ENCODE data around the gene ARL9. TPM values are rescaled to one million over a fixed set of nuclear protein-coding genes. Genes with fewer than 3 reads are reported as not detected.

Gene ARL9
- polyA plus RNA-seq, 1 donor from 2014 or later: 0.11 TPM

DNA sequence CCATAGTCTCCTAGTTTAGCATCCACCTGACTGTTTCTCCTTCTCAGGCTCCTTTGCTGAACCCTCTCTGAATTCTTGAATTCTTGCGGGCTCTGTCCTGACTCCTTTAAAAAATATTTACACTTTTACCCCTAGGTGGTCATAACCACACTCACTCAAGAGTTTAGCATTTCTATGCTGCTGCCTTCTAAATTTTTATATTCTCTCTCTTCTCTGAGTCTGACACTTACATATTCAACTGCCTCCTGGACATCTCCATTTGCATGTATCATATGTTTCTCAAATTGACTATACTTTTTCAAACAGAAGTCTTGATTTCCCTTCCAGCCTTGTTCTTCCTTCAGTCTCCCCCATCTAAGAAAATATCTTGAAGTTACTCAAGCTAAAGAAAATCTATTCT lies 31.6 kb downstream of the ARL9 start:
- Histone ChIP-seq H3K9me3 (ENCODE audit: low read length) (no peaks in the 10 kb centered on the region), H4K20me1 (ENCODE audit: insufficient read depth) (no peaks in the 10 kb centered on the region), H3K9ac (ENCODE audit: low read length) (no peak overlapping the region), H3K4me3 (ENCODE audit: low read length) (no peak overlapping the region), H3K79me2 (replicated peaks; ENCODE audit: insufficient read depth, low read length) (no peaks in the 10 kb centered on the region), H2AFZ (ENCODE audit: low read depth, low read length) (no peak overlapping the region), H3K27me3 (ENCODE audit: insufficient read depth, low read depth, low read length) (no peaks in the 10 kb centered on the region), H3K36me3 (ENCODE audit: insufficient read depth, low read length) (no peaks in the 10 kb centered on the region), H3K27ac (ENCODE audit: low read length) (no peak overlapping the region), H3F3A (ENCODE audit: insufficient read depth, low read length, poor library complexity, severe bottlenecking) (no peaks in the 10 kb centered on the region), H3K9me2 (ENCODE audit: insufficient read depth, low read length) (no peaks in the 10 kb centered on the region), H3K4me2 (ENCODE audit: low read length) (no peak overlapping the region)
- no peak for TF ChIP-seq MXI1 (conservative IDR thresholded peaks at IDR 0.05; ENCODE audit: poor library complexity, severe bottlenecking)
- TF ChIP-seq EP300 (conservative IDR thresholded peaks at IDR 0.05; ENCODE audit: poor library complexity, severe bottlenecking): no peak
- no peak for TF ChIP-seq CTCF (IDR thresholded peaks at IDR 0.05; ENCODE audit: poor library complexity, severe bottlenecking)
- no peak for TF ChIP-seq REST (IDR thresholded peaks at IDR 0.05; ENCODE audit: borderline replicate concordance)
- no peak for TF ChIP-seq POLR2AphosphoS5 (IDR thresholded peaks at IDR 0.05)
- TF ChIP-seq SMC3 (conservative IDR thresholded peaks at IDR 0.05; ENCODE audit: poor library complexity): no peak
- no peak for TF ChIP-seq EZH2 (IDR thresholded peaks at IDR 0.05; ENCODE audit: borderline replicate concordance, insufficient read depth, low read length, poor library complexity, severe bottlenecking)
- TF ChIP-seq RAD21 (conservative IDR thresholded peaks at IDR 0.05): no peak
- TF ChIP-seq TAF1 (IDR thresholded peaks at IDR 0.05; ENCODE audit: low read depth): no peak

DNA sequence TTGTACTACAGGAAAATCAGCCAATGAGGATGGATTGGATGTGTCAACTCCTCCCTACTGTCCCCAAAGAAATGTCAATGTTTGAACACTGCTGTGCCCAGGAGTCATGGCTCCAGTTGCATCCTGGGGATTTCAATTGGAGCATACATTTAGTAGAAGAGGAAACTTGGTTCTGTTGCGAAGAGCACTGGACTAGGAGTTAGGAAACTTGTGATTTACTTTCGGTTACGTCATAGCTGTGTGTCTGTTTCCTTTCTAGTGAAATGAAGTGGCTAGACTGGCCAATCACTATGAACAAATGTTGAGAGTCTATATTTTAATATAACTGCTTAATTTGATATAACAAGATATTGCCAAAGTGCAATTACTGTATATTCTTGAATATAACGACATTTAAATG lies 35.2 kb downstream of the ARL9 start:
- Histone ChIP-seq H3K4me2 (ENCODE audit: low read length) (no peak overlapping the region), H3K9me3 (ENCODE audit: low read length) (no peaks in the 10 kb centered on the region), H3K9ac (ENCODE audit: low read length) (no peak overlapping the region), H3K4me3 (ENCODE audit: low read length) (no peak overlapping the region), H3K27ac (ENCODE audit: low read length) (no peak overlapping the region), H3K27me3 (ENCODE audit: insufficient read depth, low read depth, low read length) (no peaks in the 10 kb centered on the region), H2AFZ (ENCODE audit: low read depth, low read length) (no peak overlapping the region), H4K20me1 (ENCODE audit: insufficient read depth) (no peaks in the 10 kb centered on the region), H3K36me3 (ENCODE audit: insufficient read depth, low read length) (no peaks in the 10 kb centered on the region), H3K79me2 (replicated peaks; ENCODE audit: insufficient read depth, low read length) (no peaks in the 10 kb centered on the region), H3K9me2 (ENCODE audit: insufficient read depth, low read length) (no peaks in the 10 kb centered on the region), H3F3A (ENCODE audit: insufficient read depth, low read length, poor library complexity, severe bottlenecking) (no peaks in the 10 kb centered on the region)
- TF ChIP-seq SMC3 (conservative IDR thresholded peaks at IDR 0.05; ENCODE audit: poor library complexity): no peak
- no peak for TF ChIP-seq RAD21 (conservative IDR thresholded peaks at IDR 0.05)
